CD4-positive, alpha-beta T cell (primary cell): ENCODE measurements around the gene TCF7L2. TPM values are rescaled to one million over a fixed set of nuclear protein-coding genes. Genes with fewer than 3 reads are reported as not detected.

Experiments used
- ATAC-seq: fragments of 200-7000 bp; cut with Tn5 transposase; one replicate; pipeline ENCODE4 v1.10.0; 2022; ENCODE audit warnings: mild to moderate bottlenecking; ENCODE audit not compliant: poor library complexity
- CTCF ChIA-PET: fragments of 350-600 bp; sonication (Branson Sonifier 250); formaldehyde crosslinking; loops from one replicate; lab custom pipeline; 2021; ENCODE audit warnings: antibody characterized with exemption, inconsistent platforms; lab: Charles Lee
- POLR2A ChIA-PET: fragments of 350-600 bp; sonication (Branson Sonifier 250); formaldehyde crosslinking; loops from one replicate; lab custom pipeline; 2021; ENCODE audit warnings: antibody characterized with exemption, inconsistent platforms; lab: Charles Lee
- DNase-seq, 14 experiments: peaks; one replicate each; pipeline ENCODE4 v3.0.0-alpha.2; 2013 to 2020; ENCODE audit warnings: mixed read lengths in 2 of 14
- H3K27ac ChIP-seq, 2 donors: one replicate each; pipeline versions ENCODE4 v1.5.1 to v1.7.0; 2013; ENCODE audit warnings: low read length in 2 of 2, low read depth in 1 of 2, mild to moderate bottlenecking in 1 of 2
- H3K27me3 ChIP-seq, 2 experiments: 1 replicate in 1 of 2; 2 replicates in 1 of 2; pipeline versions ENCODE4 v1.6.1 to v1.7.0; 2013; ENCODE audit warnings: low read length in 2 of 2, control low read depth in 1 of 2, mild to moderate bottlenecking in 1 of 2, moderate library complexity in 1 of 2; ENCODE audit not compliant: insufficient read depth in 2 of 2, control insufficient read depth in 1 of 2
- H3K36me3 ChIP-seq: one replicate; pipeline ENCODE4 v1.6.1; 2013; ENCODE audit warnings: low read length, control low read depth; ENCODE audit not compliant: insufficient read depth
- H3K4me1 ChIP-seq: one replicate; pipeline ENCODE4 v1.6.1; 2013; ENCODE audit warnings: low read length, control low read depth; ENCODE audit not compliant: insufficient read depth
- H3K4me3 ChIP-seq: one replicate; pipeline ENCODE4 v1.5.1; 2013; ENCODE audit warnings: mild to moderate bottlenecking, low read length, moderate library complexity
- H3K9me3 ChIP-seq, 2 experiments: 1 replicate in 1 of 2; 2 replicates in 1 of 2; pipeline versions ENCODE4 v1.6.1 to v1.7.0; 2013; ENCODE audit warnings: low read length in 2 of 2, mild to moderate bottlenecking in 2 of 2, control low read depth in 1 of 2, moderate library complexity in 1 of 2; ENCODE audit not compliant: control insufficient read depth in 1 of 2, insufficient read depth in 1 of 2
- H3K27ac Mint-ChIP-seq: one replicate; pipeline ENCODE4 v1.8.0; 2020; ENCODE audit warnings: mixed read lengths
- H3K27me3 Mint-ChIP-seq: one replicate; pipeline ENCODE4 v1.8.0; 2021; ENCODE audit warnings: mixed read lengths
- H3K36me3 Mint-ChIP-seq: one replicate; pipeline ENCODE4 v1.8.0; 2021; ENCODE audit warnings: low read depth, mixed read lengths
- H3K4me1 Mint-ChIP-seq: one replicate; pipeline ENCODE4 v1.8.0; 2021; ENCODE audit warnings: low read depth, mixed read lengths
- H3K4me3 Mint-ChIP-seq: one replicate; pipeline ENCODE4 v1.8.0; 2020; ENCODE audit warnings: mild to moderate bottlenecking, mixed read lengths
- H3K9me3 Mint-ChIP-seq: one replicate; pipeline ENCODE4 v1.8.0; 2020; ENCODE audit warnings: mixed read lengths
- intact Hi-C, 2 experiments: fragments of 100-400 bp; cut with DNase I in 1 of 2; cut with micrococcal nuclease in 1 of 2; formaldehyde crosslinking; loops; one replicate each; pipeline versions ENCODE4 v1.15.1 to v1.9.0; 2023 to 2025; cut with DNase I, micrococcal nuclease
- total RNA-seq, 174 experiments: library from RNA in 2 of 174; stranded (reverse) in 2 of 174; gene quantifications; one replicate each; pipeline ENCODE4 v1.2.3 and lab custom pipeline; 2021 to 2026
- TF ChIP-seq, protein P1 (sequence below): fragments of 200-600 bp; IDR thresholded peaks from one replicate; pipeline ENCODE4 v1.8.0; 2022; ENCODE audit warnings: antibody characterized with exemption, mild to moderate bottlenecking

The TCF7L2 gene
- total RNA-seq, 2 experiments from 2014 or later = 4.2 to 4.4 TPM

DNA sequence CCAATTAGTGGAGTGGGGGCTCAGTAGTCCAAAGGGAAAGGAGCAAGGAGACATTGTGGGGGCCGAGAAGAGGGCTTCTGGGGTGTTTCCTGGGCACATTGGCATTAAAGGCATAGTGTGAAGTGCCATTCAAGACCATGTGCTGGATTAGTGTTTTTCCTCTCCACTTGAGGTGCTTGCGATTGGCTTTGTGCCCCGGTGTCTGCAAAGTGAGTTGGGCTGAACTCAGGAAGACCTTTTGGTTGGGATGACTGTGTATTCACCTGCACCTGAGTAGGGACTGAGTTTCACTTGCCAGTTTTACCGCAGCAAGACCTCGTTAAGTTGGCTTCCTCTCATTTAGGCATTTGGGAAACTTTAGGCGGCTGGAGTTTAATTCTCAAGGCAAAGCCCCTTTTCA lies 73.0 kb downstream of the TCF7L2 start:
- Histone ChIP-seq H3K4me3 (no peak overlapping the region), H3K27me3 (peaks cover 3 to 5% of the 10 kb centered on the region in 2 experiments), H3K9me3 (no peaks in the 10 kb centered on the region), H3K27ac (no peak overlapping the region), H3K4me1 (no peaks in the 10 kb centered on the region), H3K36me3 (no peaks in the 10 kb centered on the region)
- CTCF ChIA-PET = no interaction called here
- Mint-ChIP-seq H3K9me3 (no peaks in the 10 kb centered on the region), H3K36me3 (no peaks in the 10 kb centered on the region), H3K4me1 (no peaks in the 10 kb centered on the region), H3K4me3 (no peak overlapping the region), H3K27me3 (peaks cover 13% of the 10 kb centered on the region), H3K27ac (no peak overlapping the region)
- POLR2A ChIA-PET = no interaction called here
- intact Hi-C loops = no loop called here
- DNase-seq (no peak), ATAC-seq (no peak)
- TF ChIP-seq, protein P1, sequence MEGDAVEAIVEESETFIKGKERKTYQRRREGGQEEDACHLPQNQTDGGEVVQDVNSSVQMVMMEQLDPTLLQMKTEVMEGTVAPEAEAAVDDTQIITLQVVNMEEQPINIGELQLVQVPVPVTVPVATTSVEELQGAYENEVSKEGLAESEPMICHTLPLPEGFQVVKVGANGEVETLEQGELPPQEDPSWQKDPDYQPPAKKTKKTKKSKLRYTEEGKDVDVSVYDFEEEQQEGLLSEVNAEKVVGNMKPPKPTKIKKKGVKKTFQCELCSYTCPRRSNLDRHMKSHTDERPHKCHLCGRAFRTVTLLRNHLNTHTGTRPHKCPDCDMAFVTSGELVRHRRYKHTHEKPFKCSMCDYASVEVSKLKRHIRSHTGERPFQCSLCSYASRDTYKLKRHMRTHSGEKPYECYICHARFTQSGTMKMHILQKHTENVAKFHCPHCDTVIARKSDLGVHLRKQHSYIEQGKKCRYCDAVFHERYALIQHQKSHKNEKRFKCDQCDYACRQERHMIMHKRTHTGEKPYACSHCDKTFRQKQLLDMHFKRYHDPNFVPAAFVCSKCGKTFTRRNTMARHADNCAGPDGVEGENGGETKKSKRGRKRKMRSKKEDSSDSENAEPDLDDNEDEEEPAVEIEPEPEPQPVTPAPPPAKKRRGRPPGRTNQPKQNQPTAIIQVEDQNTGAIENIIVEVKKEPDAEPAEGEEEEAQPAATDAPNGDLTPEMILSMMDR = no peak

DNA sequence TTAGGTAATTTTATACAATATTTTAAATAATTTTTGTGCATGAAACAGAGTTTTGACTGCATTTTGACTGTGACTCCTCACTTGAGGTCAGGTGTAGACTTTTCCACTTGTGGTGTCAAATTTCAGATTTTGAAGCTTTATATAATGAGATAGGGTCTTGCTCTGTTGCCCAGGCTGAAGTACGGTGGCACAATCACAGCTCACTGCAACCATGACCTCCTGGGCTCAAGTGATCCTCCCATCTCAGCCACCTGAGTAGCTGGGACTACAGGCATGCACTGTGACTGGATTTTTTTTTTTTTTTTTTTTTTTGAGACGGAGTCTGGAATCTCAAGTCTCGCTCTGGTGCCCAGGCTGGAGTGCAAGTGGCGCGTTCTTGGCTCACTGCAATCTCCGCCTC lies 74.9 kb downstream of the TCF7L2 start:
- no peak overlapping the region for H3K4me3 ChIP-seq
- intact Hi-C loops = no loop called here
- H3K36me3 Mint-ChIP-seq = no peaks in the 10 kb centered on the region
- no peak overlapping the region for H3K27ac Mint-ChIP-seq
- no peak overlapping the region for H3K27ac ChIP-seq
- ATAC-seq (no peak), DNase-seq (no peak)
- peaks cover 3 to 5% of the 10 kb centered on the region in 2 experiments for H3K27me3 ChIP-seq
- CTCF ChIA-PET = no interaction called here
- peaks cover 0 to 4% of the 10 kb centered on the region in 2 experiments for H3K9me3 ChIP-seq
- POLR2A ChIA-PET = interaction anchor here (0.6 kb wide), 1 partner anchor 12 kb away, joined by 4 read pairs; no protein-coding TSS in a partner anchor
- TF ChIP-seq, protein P1 = no peak
- no peak overlapping the region for H3K4me3 Mint-ChIP-seq
- H3K4me1 Mint-ChIP-seq = no peaks in the 10 kb centered on the region
- no peaks in the 10 kb centered on the region for H3K36me3 ChIP-seq
- peaks cover 8% of the 10 kb centered on the region for H3K27me3 Mint-ChIP-seq
- H3K9me3 Mint-ChIP-seq = no peaks in the 10 kb centered on the region
- no peaks in the 10 kb centered on the region for H3K4me1 ChIP-seq

DNA sequence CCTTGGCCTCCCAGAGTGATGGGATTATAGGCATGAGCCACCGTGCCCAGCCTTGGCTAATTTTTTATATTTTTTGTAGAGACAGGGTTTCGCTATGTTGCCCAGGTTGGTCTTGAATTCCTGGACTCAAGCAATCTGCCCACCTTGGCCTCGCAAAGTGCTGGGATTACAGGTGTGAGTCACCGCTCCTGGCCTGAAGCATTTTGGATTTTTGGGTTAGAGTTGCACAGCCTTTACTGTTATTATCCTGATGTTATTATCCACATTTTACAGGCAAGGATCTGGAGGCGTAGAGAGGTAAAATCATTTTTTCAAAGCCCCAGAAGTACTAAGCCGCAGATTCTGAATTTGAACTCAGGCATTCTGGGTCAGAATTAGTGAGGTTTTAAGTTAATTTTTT lies 75.4 kb downstream of the TCF7L2 start:
- Mint-ChIP-seq H3K4me1 (no peaks in the 10 kb centered on the region), H3K4me3 (no peak overlapping the region), H3K27ac (no peak overlapping the region), H3K9me3 (no peaks in the 10 kb centered on the region), H3K27me3 (peaks cover 8% of the 10 kb centered on the region), H3K36me3 (no peaks in the 10 kb centered on the region)
- ChIA-PET CTCF (no interaction called here), POLR2A (no interaction called here)
- ATAC-seq (no peak), DNase-seq (no peak)
- Histone ChIP-seq H3K4me3 (no peak overlapping the region), H3K27ac (no peak overlapping the region), H3K9me3 (peaks cover 0 to 4% of the 10 kb centered on the region in 2 experiments), H3K4me1 (no peaks in the 10 kb centered on the region), H3K36me3 (no peaks in the 10 kb centered on the region), H3K27me3 (peaks cover 3 to 5% of the 10 kb centered on the region in 2 experiments)
- intact Hi-C loops = no loop called here
- TF ChIP-seq, protein P1 = no peak
